ENCODE data around the gene FAM53C.
"Not testable (repeated sequence)": the region's sequence is repeated elsewhere in the genome, so short reads cannot be mapped to it uniquely, and the experiment has no call there.

The FAM53C gene

DNA sequence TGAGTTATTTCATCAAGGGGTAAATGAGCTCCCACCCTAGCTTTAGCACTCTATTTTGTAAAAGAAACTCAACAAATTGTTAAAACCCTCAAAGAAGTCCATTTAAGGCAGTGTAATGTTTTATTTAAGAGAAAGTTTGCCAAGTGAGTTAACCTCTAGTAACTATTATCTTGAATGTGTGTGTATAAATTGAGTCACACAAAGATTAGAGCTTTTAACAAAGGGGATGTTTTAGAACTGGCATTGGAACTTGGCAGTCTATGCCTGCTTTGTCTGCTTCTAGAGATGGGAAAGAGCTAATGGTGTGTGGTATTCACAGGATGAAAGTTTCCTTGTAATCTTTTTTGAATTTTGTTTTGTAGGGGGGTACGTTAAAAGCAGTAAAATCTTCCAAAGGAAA lies 47.6 kb downstream of the FAM53C start:
- Histone ChIP-seq H4K20me1 (ENCODE audit: insufficient read depth, low read length) (no peaks in the 10 kb centered on the region), H3K4me1 (ENCODE audit: insufficient read depth, low read length, severe bottlenecking) (no peaks in the 10 kb centered on the region), H3K4me2 (ENCODE audit: low read length) (no peak overlapping the region), H3K36me3 (ENCODE audit: insufficient read depth, low read length) (peaks cover 59% of the 10 kb centered on the region), H2AFZ (ENCODE audit: low read length) (no peak overlapping the region), H3K9me3 (ENCODE audit: low read length) (no peaks in the 10 kb centered on the region), H3K4me3 (ENCODE audit: low read depth, low read length, poor library complexity, severe bottlenecking) (no peak overlapping the region), H3K79me2 (ENCODE audit: insufficient read depth, low read length) (no peaks in the 10 kb centered on the region), H3K27ac (ENCODE audit: low read depth, low read length, poor library complexity, severe bottlenecking) (no peak overlapping the region), H3K9me2 (ENCODE audit: low read depth, low read length) (no peaks in the 10 kb centered on the region), H3F3A (ENCODE audit: insufficient read depth, low read length) (no peaks in the 10 kb centered on the region), H3K9ac (ENCODE audit: low read length) (no peak overlapping the region), H3K27me3 (ENCODE audit: insufficient read depth, low read length) (no peaks in the 10 kb centered on the region)
- TF ChIP-seq, protein P1, sequence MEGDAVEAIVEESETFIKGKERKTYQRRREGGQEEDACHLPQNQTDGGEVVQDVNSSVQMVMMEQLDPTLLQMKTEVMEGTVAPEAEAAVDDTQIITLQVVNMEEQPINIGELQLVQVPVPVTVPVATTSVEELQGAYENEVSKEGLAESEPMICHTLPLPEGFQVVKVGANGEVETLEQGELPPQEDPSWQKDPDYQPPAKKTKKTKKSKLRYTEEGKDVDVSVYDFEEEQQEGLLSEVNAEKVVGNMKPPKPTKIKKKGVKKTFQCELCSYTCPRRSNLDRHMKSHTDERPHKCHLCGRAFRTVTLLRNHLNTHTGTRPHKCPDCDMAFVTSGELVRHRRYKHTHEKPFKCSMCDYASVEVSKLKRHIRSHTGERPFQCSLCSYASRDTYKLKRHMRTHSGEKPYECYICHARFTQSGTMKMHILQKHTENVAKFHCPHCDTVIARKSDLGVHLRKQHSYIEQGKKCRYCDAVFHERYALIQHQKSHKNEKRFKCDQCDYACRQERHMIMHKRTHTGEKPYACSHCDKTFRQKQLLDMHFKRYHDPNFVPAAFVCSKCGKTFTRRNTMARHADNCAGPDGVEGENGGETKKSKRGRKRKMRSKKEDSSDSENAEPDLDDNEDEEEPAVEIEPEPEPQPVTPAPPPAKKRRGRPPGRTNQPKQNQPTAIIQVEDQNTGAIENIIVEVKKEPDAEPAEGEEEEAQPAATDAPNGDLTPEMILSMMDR (IDR thresholded peaks at IDR 0.05; ENCODE audit: low read length): no peak
- TF ChIP-seq EZH2 (IDR thresholded peaks at IDR 0.05; ENCODE audit: borderline replicate concordance, low read length): no peak

DNA sequence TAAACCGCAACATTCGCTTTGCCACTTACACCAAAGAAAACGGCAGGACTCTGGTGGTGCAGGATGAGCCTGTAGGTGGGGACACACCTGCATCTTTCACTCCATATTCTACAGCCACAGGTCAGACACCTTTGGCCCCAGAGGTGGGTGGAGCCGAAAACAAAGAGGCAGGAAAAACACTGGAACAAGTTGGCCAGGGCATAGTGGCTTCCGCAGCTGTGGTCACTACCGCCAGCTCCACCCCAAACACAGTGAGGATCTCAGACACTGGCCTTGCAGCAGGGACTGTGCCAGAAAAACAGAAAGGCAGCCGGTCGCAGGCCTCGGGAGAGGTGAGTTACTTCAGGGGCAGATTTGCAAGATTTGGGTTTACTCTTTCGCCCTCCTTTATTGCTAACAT lies 48.2 kb downstream of the FAM53C start:
- Histone ChIP-seq H3K4me3 (ENCODE audit: low read depth, low read length, poor library complexity, severe bottlenecking) (no peak overlapping the region), H3K4me2 (ENCODE audit: low read length) (no peak overlapping the region), H2AFZ (ENCODE audit: low read length) (no peak overlapping the region), H3K4me1 (ENCODE audit: insufficient read depth, low read length, severe bottlenecking) (no peaks in the 10 kb centered on the region), H3K27me3 (ENCODE audit: insufficient read depth, low read length) (no peaks in the 10 kb centered on the region), H3F3A (ENCODE audit: insufficient read depth, low read length) (no peaks in the 10 kb centered on the region), H3K9me3 (ENCODE audit: low read length) (no peaks in the 10 kb centered on the region), H3K9ac (ENCODE audit: low read length) (no peak overlapping the region), H3K79me2 (ENCODE audit: insufficient read depth, low read length) (no peaks in the 10 kb centered on the region), H3K27ac (ENCODE audit: low read depth, low read length, poor library complexity, severe bottlenecking) (no peak overlapping the region), H4K20me1 (ENCODE audit: insufficient read depth, low read length) (no peaks in the 10 kb centered on the region), H3K9me2 (ENCODE audit: low read depth, low read length) (no peaks in the 10 kb centered on the region), H3K36me3 (ENCODE audit: insufficient read depth, low read length) (peaks cover 59% of the 10 kb centered on the region)
- TF ChIP-seq EZH2 (IDR thresholded peaks at IDR 0.05; ENCODE audit: borderline replicate concordance, low read length): no peak
- TF ChIP-seq, protein P1 (IDR thresholded peaks at IDR 0.05; ENCODE audit: low read length): no peak

DNA sequence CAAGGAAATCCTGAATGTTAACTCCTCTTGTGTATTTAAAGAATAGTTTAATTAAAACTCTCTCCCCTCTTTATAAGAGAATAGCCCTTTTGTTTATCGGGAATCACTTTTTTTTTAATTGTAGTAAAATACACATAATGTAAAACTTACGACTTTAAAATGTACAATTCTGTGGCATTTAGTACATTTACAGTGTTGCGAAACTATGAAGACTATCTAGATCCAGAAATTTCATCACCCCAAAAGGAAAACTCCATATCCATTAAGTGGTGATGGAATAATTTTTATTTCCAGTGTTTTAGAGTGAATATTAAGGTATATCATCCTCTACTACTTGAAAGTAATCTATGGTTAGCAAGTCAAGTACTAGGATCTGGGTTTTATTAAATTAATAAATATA lies 51.3 kb downstream of the FAM53C start:
- peaks cover 67% of the 10 kb centered on the region for H3K36me3 ChIP-seq (ENCODE audit: insufficient read depth, low read length)
- no peak overlapping the region for H3K4me3 ChIP-seq (ENCODE audit: low read depth, low read length, poor library complexity, severe bottlenecking)
- H3K4me2 ChIP-seq (ENCODE audit: low read length): no peak overlapping the region
- H3K27ac ChIP-seq (ENCODE audit: low read depth, low read length, poor library complexity, severe bottlenecking): no peak overlapping the region
- H3K9ac ChIP-seq (ENCODE audit: low read length): no peak overlapping the region
- H3K27me3 ChIP-seq (ENCODE audit: insufficient read depth, low read length): no peaks in the 10 kb centered on the region
- H2AFZ ChIP-seq (ENCODE audit: low read length): no peak overlapping the region
- TF ChIP-seq, protein P1 (IDR thresholded peaks at IDR 0.05; ENCODE audit: low read length): no peak
- TF ChIP-seq EZH2 (IDR thresholded peaks at IDR 0.05; ENCODE audit: borderline replicate concordance, low read length): no peak
- H3F3A ChIP-seq (ENCODE audit: insufficient read depth, low read length): no peaks in the 10 kb centered on the region
- no peaks in the 10 kb centered on the region for H3K9me3 ChIP-seq (ENCODE audit: low read length)
- no peaks in the 10 kb centered on the region for H3K79me2 ChIP-seq (ENCODE audit: insufficient read depth, low read length)
- no peaks in the 10 kb centered on the region for H4K20me1 ChIP-seq (ENCODE audit: insufficient read depth, low read length)
- no peaks in the 10 kb centered on the region for H3K9me2 ChIP-seq (ENCODE audit: low read depth, low read length)
- no peaks in the 10 kb centered on the region for H3K4me1 ChIP-seq (ENCODE audit: insufficient read depth, low read length, severe bottlenecking)

DNA sequence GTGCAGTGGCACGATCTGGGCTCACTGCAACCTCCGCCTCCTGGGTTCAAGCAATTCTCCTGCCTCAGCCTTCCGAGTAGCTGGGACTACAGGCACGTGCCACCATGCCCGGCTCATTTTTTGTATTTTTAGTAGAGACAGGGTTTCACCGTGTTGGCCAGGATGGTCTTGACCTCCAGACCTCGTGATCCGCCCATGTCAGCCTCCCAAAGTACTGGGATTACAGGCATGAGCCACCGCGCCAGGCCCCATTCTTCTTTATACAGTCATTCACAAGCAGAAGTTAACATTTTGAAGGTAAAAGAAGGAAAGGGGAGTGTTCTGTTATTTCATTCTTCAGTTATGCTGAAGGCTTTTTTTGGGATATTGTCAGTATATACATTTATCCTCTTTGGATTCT lies 51.8 kb downstream of the FAM53C start:
- H3K4me2 ChIP-seq (ENCODE audit: low read length); H3F3A ChIP-seq (ENCODE audit: insufficient read depth, low read length); H3K9me2 ChIP-seq (ENCODE audit: low read depth, low read length); H3K9me3 ChIP-seq (ENCODE audit: low read length); H3K9ac ChIP-seq (ENCODE audit: low read length); H3K79me2 ChIP-seq (ENCODE audit: insufficient read depth, low read length); H3K27me3 ChIP-seq (ENCODE audit: insufficient read depth, low read length); H3K4me1 ChIP-seq (ENCODE audit: insufficient read depth, low read length, severe bottlenecking); H2AFZ ChIP-seq (ENCODE audit: low read length); H4K20me1 ChIP-seq (ENCODE audit: insufficient read depth, low read length); H3K27ac ChIP-seq (ENCODE audit: low read depth, low read length, poor library complexity, severe bottlenecking); H3K4me3 ChIP-seq (ENCODE audit: low read depth, low read length, poor library complexity, severe bottlenecking): not testable (repeated sequence)
- peaks cover 72% of the 10 kb centered on the region for H3K36me3 ChIP-seq (ENCODE audit: insufficient read depth, low read length)
